Neuron (in vitro differentiated cells): ENCODE measurements around the gene GNAI1.

Experiments used
- H2AFZ ChIP-seq: one replicate; pipeline ENCODE4 v1.6.1; 2013; ENCODE audit warnings: low read depth, mild to moderate bottlenecking, inconsistent platforms, low read length, moderate library complexity
- H3K27me3 ChIP-seq: one replicate; pipeline ENCODE4 v1.6.1; 2013; ENCODE audit warnings: low read length; ENCODE audit not compliant: insufficient read depth
- H3K36me3 ChIP-seq: one replicate; pipeline ENCODE4 v1.6.1; 2013; ENCODE audit warnings: low read length; ENCODE audit not compliant: insufficient read depth
- H3K4me1 ChIP-seq: one replicate; pipeline ENCODE4 v1.6.1; 2013; ENCODE audit warnings: low read length; ENCODE audit not compliant: insufficient read depth
- H3K4me3 ChIP-seq: 2 replicates; pipeline ENCODE4 v1.5.1; 2013; ENCODE audit warnings: mild to moderate bottlenecking, low read length, moderate library complexity
- H3K9me3 ChIP-seq: one replicate; pipeline ENCODE4 v1.6.1; 2013; ENCODE audit warnings: low read length

The GNAI1 gene

DNA sequence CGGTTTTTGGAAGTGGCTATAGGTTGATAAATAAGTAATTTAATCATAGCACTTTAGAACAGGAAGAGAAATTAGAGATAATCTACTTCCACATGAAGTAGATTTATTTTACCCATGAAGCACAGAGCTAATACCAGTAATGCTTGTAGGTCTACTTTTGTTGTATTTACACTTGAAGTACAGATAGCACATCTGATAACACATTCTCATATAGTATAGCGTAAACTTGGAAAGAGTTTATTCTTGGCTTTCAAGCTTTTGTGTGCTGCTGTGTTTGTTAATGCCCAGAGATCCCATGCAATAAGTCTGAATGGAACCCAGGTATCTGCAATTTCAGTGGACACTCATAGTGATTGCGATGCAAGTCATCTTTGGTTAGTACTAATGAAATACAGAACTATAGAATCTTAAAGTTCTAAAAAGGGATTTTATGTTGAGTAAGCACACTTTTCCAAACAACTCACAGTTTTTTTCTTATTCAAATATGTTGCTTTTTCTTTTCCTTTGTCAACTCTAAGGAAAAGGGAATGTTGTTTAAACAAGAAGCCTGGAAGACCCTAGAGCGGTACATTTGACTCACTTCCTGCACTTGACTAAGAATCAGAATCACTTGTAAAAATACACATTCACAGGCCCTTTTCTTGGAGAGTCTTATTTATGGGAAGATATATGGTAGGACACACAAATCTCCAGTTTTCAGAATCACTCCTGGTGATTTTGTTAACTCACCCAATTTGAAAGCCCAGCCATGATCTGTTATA is 105.8 kb downstream of the GNAI1 start:
- H3K36me3 ChIP-seq: no peaks in the 10 kb centered on the region
- H3K4me1 ChIP-seq: no peaks in the 10 kb centered on the region
- no peak overlapping the region for H3K4me3 ChIP-seq
- no peaks in the 10 kb centered on the region for H3K9me3 ChIP-seq
- H2AFZ ChIP-seq: no peak overlapping the region
- H3K27me3 ChIP-seq: no peaks in the 10 kb centered on the region

DNA sequence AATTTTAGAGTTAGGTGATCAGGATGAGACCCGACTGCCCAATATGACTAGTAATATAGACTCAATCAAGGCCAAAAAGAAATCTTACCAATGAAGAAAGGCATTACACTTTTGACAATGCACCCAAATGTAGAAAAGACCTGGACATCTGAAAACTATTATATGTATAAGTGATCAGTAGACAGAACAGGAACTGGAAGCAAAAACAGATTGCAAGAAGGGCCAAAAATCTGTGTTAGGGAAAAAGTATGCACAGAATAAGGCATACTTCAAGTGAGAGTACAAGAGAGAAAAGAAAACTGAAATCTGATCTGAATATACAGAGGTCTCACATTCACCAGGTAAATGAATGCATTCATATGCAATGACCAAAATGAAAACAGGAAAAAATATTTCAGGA is 107.0 kb downstream of the GNAI1 start:
- no peaks in the 10 kb centered on the region for H3K4me1 ChIP-seq
- H3K36me3 ChIP-seq: no peaks in the 10 kb centered on the region
- no peak overlapping the region for H3K4me3 ChIP-seq
- no peak overlapping the region for H2AFZ ChIP-seq
- no peaks in the 10 kb centered on the region for H3K9me3 ChIP-seq
- H3K27me3 ChIP-seq: no peaks in the 10 kb centered on the region

DNA sequence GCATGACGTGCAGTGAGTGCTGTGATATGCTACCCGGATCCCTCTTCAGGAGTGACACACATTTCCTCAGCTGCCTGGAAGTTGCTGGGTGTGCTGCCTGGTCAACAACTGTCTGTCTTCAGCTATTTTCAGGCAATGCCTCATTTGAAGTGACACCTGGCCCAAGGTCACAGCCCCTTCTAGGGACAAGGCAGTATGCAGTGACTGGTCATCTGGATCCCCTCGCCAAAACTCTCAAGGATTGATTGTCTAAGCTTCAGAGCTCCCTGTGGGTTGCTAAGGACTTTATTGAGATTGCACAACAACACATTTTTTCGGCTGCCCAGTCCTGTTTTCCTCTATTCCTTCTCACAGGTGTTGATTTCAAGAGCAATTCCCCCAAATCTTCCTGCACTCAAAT is 108.8 kb downstream of the GNAI1 start:
- Histone ChIP-seq H3K27me3 (no peaks in the 10 kb centered on the region), H3K4me1 (no peaks in the 10 kb centered on the region), H3K4me3 (no peak overlapping the region), H3K36me3 (no peaks in the 10 kb centered on the region), H3K9me3 (no peaks in the 10 kb centered on the region), H2AFZ (no peak overlapping the region)

DNA sequence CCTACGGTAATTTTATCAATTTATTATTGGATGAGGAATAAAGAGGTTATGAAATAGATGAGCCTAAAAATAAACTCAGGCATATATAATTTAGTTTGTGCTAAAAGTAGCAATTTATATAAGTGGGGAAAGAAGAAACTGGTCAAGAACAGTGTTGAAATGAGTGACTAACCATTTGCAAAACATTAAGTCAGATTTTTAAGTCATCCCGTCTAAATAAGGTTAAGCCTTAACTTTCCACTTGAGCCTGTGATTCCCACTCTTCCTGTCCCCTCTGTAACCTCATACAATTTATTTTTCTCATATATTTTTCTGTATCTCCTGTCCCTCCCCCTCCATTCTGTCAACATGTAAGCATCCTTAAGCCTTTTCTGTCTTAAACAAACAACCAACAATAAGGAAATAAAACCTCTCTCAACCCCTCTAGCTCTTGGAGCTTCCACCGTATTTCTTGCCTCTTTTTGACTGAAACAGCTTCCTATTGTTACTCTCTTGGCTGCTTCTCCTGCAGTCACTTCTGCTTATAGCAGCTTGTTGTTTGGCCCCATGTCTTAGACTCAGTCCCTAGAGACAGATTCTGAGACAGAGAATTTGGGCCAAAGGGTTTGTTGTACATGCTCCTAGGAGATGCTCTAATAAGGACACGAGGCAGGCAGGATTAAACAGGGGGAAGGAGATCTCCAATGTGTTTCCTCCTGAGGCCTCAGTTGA is 109.7 kb downstream of the GNAI1 start:
- Histone ChIP-seq H3K36me3 (no peaks in the 10 kb centered on the region), H3K27me3 (no peaks in the 10 kb centered on the region), H2AFZ (no peak overlapping the region), H3K4me3 (no peak overlapping the region), H3K4me1 (no peaks in the 10 kb centered on the region), H3K9me3 (no peaks in the 10 kb centered on the region)

DNA sequence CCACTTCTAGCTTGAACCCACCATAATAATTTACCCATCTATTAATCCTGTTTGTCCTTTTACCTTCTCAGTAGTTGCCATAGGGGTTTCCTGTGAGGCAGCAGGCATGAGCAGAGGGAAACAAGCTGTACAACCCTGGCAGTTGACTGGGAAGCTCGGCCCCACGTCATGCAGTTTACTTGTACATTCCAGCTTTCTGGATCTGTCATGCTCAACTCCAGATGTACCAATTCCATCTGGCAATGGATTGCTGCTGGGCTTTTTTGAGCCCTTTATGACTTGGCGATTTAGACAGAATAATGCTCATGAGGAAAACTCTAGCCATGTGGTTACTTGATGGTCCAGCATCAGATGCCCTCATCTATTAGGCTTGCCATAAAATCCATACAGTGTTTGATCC is 112.5 kb downstream of the GNAI1 start:
- no peak overlapping the region for H2AFZ ChIP-seq
- no peaks in the 10 kb centered on the region for H3K36me3 ChIP-seq
- no peaks in the 10 kb centered on the region for H3K4me1 ChIP-seq
- H3K27me3 ChIP-seq: no peaks in the 10 kb centered on the region
- no peaks in the 10 kb centered on the region for H3K9me3 ChIP-seq
- no peak overlapping the region for H3K4me3 ChIP-seq

DNA sequence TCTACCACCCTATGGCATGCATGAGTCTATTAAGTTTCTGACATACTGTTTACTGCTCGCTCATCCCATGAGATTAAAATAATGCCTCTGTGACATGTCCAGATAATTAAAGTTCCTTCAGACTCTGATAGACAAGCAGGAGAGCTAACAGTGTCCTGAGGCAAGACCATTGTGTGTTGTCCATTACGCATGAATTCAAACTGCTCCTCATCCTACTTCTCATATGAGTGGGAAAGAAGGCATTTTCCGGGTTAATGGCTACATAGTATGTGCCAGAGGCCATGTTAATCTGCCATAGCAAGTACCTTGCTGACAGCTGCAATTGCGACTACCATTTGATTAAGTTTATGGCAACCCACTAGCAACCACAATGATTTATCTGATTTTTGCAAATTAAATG is 113.3 kb downstream of the GNAI1 start:
- no peak overlapping the region for H2AFZ ChIP-seq
- H3K36me3 ChIP-seq: no peaks in the 10 kb centered on the region
- no peaks in the 10 kb centered on the region for H3K27me3 ChIP-seq
- no peaks in the 10 kb centered on the region for H3K9me3 ChIP-seq
- no peak overlapping the region for H3K4me3 ChIP-seq
- H3K4me1 ChIP-seq: no peaks in the 10 kb centered on the region

- Histone ChIP-seq H3K4me1 (peaks cover 3% of the 10 kb centered on the region), H3K9me3 (no peaks in the 10 kb centered on the region), H2AFZ (no peak overlapping the region), H3K27me3 (no peaks in the 10 kb centered on the region), H3K4me3 (no peak overlapping the region), H3K36me3 (no peaks in the 10 kb centered on the region)
Observed at GRCh38 chr7:80249184-80249583, 114.6 kb downstream of the GNAI1 start.

GRCh38 chr7:80249619-80250295 is 115.1 kb downstream of the GNAI1 start:
- H3K4me3 ChIP-seq: no peak overlapping the region
- no peaks in the 10 kb centered on the region for H3K9me3 ChIP-seq
- no peaks in the 10 kb centered on the region for H3K27me3 ChIP-seq
- H3K4me1 ChIP-seq: peaks cover 9% of the 10 kb centered on the region
- H3K36me3 ChIP-seq: no peaks in the 10 kb centered on the region
- H2AFZ ChIP-seq: no peak overlapping the region

DNA sequence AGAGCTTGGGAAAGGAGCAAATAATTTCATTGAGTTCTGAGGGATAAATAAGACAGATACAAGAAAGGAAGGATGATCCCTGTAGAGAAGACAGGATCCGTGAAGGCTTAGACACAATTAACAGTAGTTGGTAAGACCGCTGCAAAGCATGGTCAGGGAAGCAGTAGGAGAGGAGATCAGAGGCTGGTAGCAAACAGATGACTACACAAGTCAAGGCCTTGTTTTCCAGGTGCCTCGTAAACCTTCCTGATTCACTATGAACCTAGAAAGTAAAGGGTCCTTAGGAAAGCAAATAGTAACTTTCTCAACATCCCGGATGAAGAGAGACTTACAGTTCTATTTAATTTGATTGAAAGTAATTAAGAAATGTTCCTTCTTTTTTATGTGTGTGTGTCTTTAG is 118.6 kb downstream of the GNAI1 start:
- no peaks in the 10 kb centered on the region for H3K27me3 ChIP-seq
- no peak overlapping the region for H2AFZ ChIP-seq
- no peaks in the 10 kb centered on the region for H3K36me3 ChIP-seq
- no peaks in the 10 kb centered on the region for H3K9me3 ChIP-seq
- no peak overlapping the region for H3K4me3 ChIP-seq
- H3K4me1 ChIP-seq: peaks cover 28% of the 10 kb centered on the region

- Histone ChIP-seq H3K36me3 (no peaks in the 10 kb centered on the region), H3K4me1 (peaks cover 28% of the 10 kb centered on the region), H2AFZ (no peak overlapping the region), H3K4me3 (no peak overlapping the region), H3K27me3 (no peaks in the 10 kb centered on the region), H3K9me3 (no peaks in the 10 kb centered on the region)
Observed at GRCh38 chr7:80253653-80254052, 119.0 kb downstream of the GNAI1 start.

GRCh38 chr7:80255656-80256055 is 121.0 kb downstream of the GNAI1 start:
- H3K4me3 ChIP-seq: no peak overlapping the region
- H3K36me3 ChIP-seq: no peaks in the 10 kb centered on the region
- no peaks in the 10 kb centered on the region for H3K27me3 ChIP-seq
- no peaks in the 10 kb centered on the region for H3K9me3 ChIP-seq
- H2AFZ ChIP-seq: peak overlapping the region; percentile 42
- peaks cover 28% of the 10 kb centered on the region for H3K4me1 ChIP-seq

- no peak overlapping the region for H3K4me3 ChIP-seq
- H3K4me1 ChIP-seq: peaks cover 28% of the 10 kb centered on the region
- H3K27me3 ChIP-seq: no peaks in the 10 kb centered on the region
- no peaks in the 10 kb centered on the region for H3K9me3 ChIP-seq
- no peak overlapping the region for H2AFZ ChIP-seq
- H3K36me3 ChIP-seq: no peaks in the 10 kb centered on the region
Observed at GRCh38 chr7:80257756-80258155, 123.1 kb downstream of the GNAI1 start.

DNA sequence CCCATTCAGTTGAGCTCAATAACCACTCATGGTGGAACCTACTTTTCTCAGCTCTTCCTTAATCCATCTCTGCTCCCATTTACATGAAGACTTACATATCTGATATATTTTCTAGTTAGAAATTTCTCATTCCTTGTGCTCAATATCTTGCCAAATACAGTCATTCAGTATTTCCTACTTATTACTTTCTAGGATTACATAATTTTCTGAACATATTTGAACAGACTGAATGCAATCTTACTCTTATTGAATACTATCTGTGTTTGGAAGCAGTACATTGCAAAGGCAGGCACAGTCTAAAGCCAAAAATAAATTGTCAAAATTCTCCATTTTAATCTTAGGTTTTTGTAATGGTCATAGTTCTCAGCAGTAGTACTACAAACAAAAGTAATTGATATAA is 126.0 kb downstream of the GNAI1 start:
- H2AFZ ChIP-seq: no peak overlapping the region
- H3K4me3 ChIP-seq: no peak overlapping the region
- H3K9me3 ChIP-seq: no peaks in the 10 kb centered on the region
- H3K4me1 ChIP-seq: peaks cover 11% of the 10 kb centered on the region
- no peaks in the 10 kb centered on the region for H3K36me3 ChIP-seq
- no peaks in the 10 kb centered on the region for H3K27me3 ChIP-seq
